SIG-M5 (cell line): ENCODE data around the gene RDH8.

Experiments
- DNase-seq: peaks from one replicate; lab custom pipeline; 2025; lab: John Stamatoyannopoulos, UW

The RDH8 gene

GRCh38 chr19:10037367-10037766 lies 24.1 kb downstream of the RDH8 start:
- DNase-seq, result no peak

- no peak for DNase-seq
Measured at GRCh38 chr19:10037809-10038208, 24.5 kb downstream of the RDH8 start.

GRCh38 chr19:10043286-10043927 lies 30.1 kb downstream of the RDH8 start:
- DNase-seq, result no peak

GRCh38 chr19:10044390-10044789 lies 31.1 kb downstream of the RDH8 start:
- DNase-seq, result no peak

GRCh38 chr19:10045371-10045770 lies 32.1 kb downstream of the RDH8 start:
- no peak for DNase-seq

GRCh38 chr19:10049626-10050025 lies 36.3 kb downstream of the RDH8 start:
- no peak for DNase-seq

- DNase-seq, result no peak
Measured at GRCh38 chr19:10052602-10053360, 39.5 kb downstream of the RDH8 start.

GRCh38 chr19:10061717-10062310 lies 48.5 kb downstream of the RDH8 start:
- no peak for DNase-seq

GRCh38 chr19:10068205-10068604 lies 54.9 kb downstream of the RDH8 start:
- no peak for DNase-seq

- no peak for DNase-seq
Measured at GRCh38 chr19:10069046-10069445, 55.8 kb downstream of the RDH8 start.

GRCh38 chr19:10070730-10071446 lies 57.6 kb downstream of the RDH8 start:
- DNase-seq, result no peak
